Subcutaneous adipose tissue (tissue), 4 donors: Measurements from ENCODE around the gene PGAM5. TPM values are rescaled to one million over a fixed set of nuclear protein-coding genes. Genes with fewer than 3 reads are reported as not detected.

Experiments
- total RNA-seq, 4 donors: library from RNA; depleted of rRNA; stranded (reverse); fragments of >200 nt; gene quantifications; one replicate each; pipeline ENCODE4 v1.1.0, GENCODE V29; 2016
- TF ChIP-seq, protein P1 (sequence below): fragments of 450-650 bp; IDR thresholded peaks from one replicate; pipeline ENCODE4 v1.5.1; 2016; ENCODE audit warnings: low read depth, mild to moderate bottlenecking, control low read depth, antibody characterized with exemption, moderate library complexity

The PGAM5 gene
- total RNA-seq, 4 donors from 2014 or later, result 7.3 to 12.1 (median 10.6) TPM

DNA sequence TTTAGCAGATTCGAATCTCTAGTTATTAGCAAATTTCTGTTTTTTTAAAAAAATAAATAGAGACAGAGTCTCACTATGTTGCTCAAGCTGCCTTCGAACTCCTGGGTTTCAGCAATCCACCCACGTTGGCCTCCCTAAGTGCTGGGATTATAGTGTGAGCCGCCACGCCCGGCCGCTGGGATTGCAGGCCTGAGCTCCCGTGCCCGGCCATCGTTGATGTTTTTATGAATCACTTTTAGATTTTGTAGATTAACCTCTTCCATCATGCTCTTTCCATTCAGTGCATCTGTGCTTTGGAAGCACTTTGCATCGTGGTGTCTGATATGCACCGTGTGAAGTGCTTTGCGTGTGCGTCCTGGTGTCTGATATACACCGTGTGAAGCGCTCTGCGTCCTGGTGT, 20.9 kb downstream of the PGAM5 start:
- TF ChIP-seq, protein P1, sequence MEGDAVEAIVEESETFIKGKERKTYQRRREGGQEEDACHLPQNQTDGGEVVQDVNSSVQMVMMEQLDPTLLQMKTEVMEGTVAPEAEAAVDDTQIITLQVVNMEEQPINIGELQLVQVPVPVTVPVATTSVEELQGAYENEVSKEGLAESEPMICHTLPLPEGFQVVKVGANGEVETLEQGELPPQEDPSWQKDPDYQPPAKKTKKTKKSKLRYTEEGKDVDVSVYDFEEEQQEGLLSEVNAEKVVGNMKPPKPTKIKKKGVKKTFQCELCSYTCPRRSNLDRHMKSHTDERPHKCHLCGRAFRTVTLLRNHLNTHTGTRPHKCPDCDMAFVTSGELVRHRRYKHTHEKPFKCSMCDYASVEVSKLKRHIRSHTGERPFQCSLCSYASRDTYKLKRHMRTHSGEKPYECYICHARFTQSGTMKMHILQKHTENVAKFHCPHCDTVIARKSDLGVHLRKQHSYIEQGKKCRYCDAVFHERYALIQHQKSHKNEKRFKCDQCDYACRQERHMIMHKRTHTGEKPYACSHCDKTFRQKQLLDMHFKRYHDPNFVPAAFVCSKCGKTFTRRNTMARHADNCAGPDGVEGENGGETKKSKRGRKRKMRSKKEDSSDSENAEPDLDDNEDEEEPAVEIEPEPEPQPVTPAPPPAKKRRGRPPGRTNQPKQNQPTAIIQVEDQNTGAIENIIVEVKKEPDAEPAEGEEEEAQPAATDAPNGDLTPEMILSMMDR, result no peak

DNA sequence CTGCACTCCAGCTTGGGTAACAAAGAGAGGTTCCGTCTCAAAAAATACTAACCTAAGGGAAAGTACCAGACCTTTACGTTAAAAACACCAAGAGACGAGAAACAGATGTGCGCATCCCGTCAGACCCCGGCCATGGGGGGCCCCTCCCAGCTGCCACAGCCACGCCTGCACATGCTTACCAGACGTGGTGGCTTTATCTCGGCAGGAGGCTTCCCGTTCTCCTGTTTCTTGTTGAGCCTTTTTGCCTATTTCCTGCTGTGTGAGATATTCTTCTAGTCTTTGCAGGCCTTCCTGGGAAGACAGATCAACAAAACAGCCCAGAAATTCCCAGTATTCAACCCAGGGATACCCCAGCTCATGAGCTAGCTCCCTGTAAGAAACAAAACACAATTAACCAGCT, 23.6 kb downstream of the PGAM5 start:
- TF ChIP-seq, protein P1, result no peak

DNA sequence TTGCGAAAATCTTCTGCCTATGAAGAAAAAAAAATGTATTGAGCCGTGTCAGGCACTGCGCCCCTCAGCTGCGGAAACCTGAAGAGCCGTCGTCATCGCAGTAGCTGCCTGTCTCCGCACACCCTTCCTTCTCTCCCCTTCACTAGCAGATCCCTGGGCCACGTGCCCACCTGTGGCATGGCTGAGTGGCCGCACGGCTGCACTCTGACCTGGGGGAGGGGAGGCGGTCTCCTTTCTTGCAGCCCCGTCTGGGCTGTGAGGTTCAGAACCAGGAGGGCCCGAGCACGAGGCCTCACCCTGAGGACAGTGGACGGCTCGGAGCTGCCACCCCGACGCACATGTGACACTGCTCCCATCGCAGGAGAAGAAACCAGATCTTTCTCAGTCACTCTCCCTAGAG, 24.9 kb downstream of the PGAM5 start:
- TF ChIP-seq, protein P1, result no peak

DNA sequence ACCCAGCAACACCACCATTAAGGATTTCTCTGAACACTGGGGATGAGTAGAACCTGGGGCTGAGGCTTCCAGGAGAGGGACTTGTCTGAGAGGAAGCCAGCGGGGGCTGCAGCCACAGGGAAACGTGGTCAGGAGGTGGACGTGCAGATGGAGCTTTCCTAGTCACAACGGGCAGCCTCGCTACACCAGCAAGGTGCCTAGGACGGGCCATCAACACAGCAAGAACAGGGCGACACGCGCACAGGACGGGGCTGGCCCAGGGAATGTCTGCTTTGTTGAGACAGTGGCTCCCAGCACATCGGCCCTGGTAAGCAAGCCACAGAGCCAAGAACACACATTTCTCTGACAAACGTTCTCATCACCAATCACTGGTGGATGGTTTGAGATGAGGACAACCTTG, 25.7 kb downstream of the PGAM5 start:
- TF ChIP-seq, protein P1, result no peak

DNA sequence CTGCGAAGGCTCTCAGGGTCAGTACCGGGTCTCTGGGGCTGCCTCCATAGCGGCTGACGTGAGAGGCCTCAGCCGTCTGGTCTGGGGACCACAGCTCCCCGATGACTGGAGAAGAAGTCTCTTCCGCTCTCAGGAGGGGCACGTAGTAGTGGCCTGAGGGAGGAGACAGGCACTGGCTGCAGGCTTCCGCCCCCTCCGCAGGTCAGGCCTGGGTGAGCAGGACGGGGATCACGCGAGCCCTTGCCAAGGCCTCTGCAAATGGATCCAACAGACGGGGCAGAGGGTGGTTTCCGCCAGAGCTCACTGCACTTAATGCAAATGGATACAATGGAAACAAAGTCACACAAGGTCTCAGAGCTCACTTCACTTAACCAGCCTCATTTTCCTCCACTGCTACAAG, 26.3 kb downstream of the PGAM5 start:
- TF ChIP-seq, protein P1, result no peak

DNA sequence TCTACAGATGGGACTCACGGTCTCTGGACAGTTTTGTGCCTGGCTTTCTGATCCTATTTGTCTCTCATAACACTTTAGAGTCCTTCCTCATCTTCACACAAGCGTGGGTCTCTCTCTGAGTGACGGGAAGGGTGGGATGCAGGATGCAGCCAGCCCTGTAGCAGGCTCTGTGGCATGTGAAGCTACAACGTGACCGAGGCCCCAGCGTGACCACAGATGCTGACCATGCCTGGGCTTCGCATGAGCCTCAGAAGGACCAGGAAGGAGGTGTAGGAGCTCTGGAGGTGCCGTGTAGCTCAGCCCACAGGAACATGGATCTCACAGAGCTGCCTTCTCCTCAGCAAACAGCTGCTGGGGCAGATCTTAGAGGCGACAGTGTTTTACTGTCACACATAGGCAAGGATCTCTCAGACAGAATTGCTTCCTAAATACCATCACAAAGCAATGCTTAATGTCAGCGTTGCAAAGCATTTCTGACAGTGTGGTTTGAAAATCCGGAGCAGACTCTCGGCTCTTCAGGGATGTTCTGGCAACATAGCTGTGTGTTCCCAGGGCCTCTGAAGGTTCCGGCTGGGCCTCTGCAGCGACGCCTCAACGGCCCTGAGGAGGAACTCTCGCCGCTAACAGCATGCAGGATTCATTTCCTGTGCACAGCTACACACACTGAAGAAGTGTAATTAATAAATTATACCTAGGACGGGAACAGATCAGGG, 29.1 kb downstream of the PGAM5 start:
- TF ChIP-seq, protein P1, result no peak

DNA sequence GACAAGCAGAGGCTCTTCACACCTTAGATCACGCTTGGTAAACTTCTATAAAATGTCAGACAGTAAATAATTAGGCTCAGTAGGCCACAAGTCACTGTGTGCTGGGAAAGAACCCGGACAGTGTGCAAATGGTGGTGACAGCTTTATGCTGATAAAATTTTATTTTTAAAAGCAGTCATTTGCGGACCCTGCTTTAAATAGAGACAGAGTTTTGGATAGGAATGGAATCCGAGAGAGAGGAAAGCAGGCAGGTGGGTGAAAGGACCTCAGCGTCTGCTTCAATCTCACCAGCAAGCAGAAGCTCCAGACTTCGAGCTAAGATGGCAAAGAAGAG, 29.6 kb downstream of the PGAM5 start:
- TF ChIP-seq, protein P1, result no peak
